Activated T-helper 2 cell treated with anti-CD3 and anti-CD28 coated beads, Interferon-gamma antibody, Interleukin-2, Interleukin-4, amounts not matched to agents 10 μg/mL and 5 μg/mL and 100 μg/mL, durations not matched to agents 14 hours and 24 hours and 36 hours (primary cell): ENCODE data around the gene PCDH8. TPM values are rescaled to one million over a fixed set of nuclear protein-coding genes. Genes with fewer than 3 reads are reported as not detected.

Experiments used
- DNase-seq: peaks from one replicate; pipeline ENCODE4 v3.0.0; 2021; ENCODE audit warnings: low spot score
- H3K27ac Mint-ChIP-seq: one replicate; pipeline ENCODE4 v1.8.0; 2021; ENCODE audit warnings: mixed read lengths
- H3K27me3 Mint-ChIP-seq: one replicate; pipeline ENCODE4 v1.8.0; 2021; ENCODE audit warnings: low read depth, mixed read lengths
- H3K36me3 Mint-ChIP-seq: one replicate; pipeline ENCODE4 v1.8.0; 2021; ENCODE audit warnings: low read depth, mixed read lengths
- H3K4me1 Mint-ChIP-seq: one replicate; pipeline ENCODE4 v1.8.0; 2021; ENCODE audit warnings: low read depth, mixed read lengths
- H3K4me3 Mint-ChIP-seq: one replicate; pipeline ENCODE4 v1.8.0; 2021; ENCODE audit warnings: low read depth, mild to moderate bottlenecking, moderate library complexity, mixed read lengths
- H3K9me3 Mint-ChIP-seq: one replicate; pipeline ENCODE4 v1.8.0; 2021; ENCODE audit warnings: mixed read lengths
- intact Hi-C: fragments of 100-400 bp; cut with micrococcal nuclease; formaldehyde crosslinking; loops from one replicate; pipeline ENCODE4 v1.15.1; 2023
- total RNA-seq: library from RNA; stranded (reverse); gene quantifications from 2 replicates; pipeline ENCODE4 v1.2.3, GENCODE V29; 2022

Gene PCDH8
- total RNA-seq, 1 donor from 2014 or later, result 0.14 TPM

DNA sequence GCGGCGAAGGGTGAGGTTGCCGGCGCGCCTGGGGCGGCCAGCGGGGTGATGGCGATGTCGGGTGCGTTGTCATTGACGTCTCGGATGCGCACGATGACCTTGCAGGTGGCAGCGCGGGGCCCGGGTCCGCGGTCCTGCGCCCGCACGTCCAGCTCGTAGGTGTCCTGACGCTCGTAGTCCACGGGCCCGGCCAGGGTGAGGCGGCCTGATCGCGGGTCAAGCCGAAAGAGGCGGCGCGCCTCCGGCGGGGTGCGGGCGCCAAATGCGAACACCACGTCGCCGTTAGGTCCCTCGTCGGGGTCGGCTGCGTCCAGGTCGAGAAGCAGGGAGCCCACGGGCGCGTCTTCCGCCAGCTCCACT lies 1.1 kb downstream of the PCDH8 start:
- H3K27ac Mint-ChIP-seq, result no peak overlapping the region
- no peaks in the 10 kb centered on the region for H3K36me3 Mint-ChIP-seq
- no peak overlapping the region for H3K4me3 Mint-ChIP-seq
- no peaks in the 10 kb centered on the region for H3K9me3 Mint-ChIP-seq
- no peak for DNase-seq
- intact Hi-C loops, result loop anchor here (5.0 to 10.0 kb wide), 2 partner anchors 183 to 355 kb away; no protein-coding TSS in a partner anchor
- H3K4me1 Mint-ChIP-seq, result peaks cover 13% of the 10 kb centered on the region
- peaks cover 61% of the 10 kb centered on the region for H3K27me3 Mint-ChIP-seq

DNA sequence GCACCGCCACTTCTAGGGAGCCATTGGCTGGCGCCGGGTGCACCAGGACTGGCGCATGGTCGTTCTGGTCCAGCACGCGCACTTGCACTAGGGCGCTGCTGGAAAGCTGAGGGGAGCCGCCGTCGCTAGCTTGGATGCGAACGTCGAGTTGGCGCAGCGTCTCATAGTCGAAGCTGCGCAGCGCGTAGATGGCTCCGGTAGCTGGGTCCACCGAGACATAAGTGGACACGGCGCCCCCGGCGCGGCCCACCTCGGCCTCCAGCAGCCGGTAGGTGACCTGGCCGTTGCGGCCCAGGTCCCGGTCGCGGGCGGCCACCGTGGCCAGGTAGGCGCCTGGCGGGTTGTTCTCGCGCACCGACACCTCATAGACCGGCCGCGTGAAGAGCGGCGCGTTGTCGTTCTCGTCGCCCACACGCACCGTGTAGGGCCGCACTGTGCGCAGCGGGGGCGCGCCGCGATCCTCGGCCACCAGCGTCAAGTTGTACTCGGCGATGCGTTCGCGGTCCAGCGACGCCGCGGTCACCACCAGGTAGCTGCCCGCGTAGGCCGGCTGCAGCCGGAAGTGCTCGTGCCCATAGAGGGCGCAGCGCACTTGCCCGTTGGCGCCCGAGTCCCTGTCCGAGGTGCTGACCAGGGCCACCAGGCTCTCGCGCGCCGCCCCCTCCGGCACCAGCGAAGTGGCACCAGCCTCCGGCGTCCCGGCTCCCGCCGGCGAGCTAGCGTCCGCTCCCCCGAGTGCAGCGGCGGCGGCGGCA lies 1.7 kb downstream of the PCDH8 start:
- peak; percentile 46 for DNase-seq
- intact Hi-C loops, result loop anchor here (5.0 to 10.0 kb wide), 2 partner anchors 182 to 356 kb away; no protein-coding TSS in a partner anchor
- Mint-ChIP-seq H3K27ac (no peak overlapping the region), H3K4me1 (peaks cover 12% of the 10 kb centered on the region), H3K9me3 (no peaks in the 10 kb centered on the region), H3K27me3 (peaks cover 58% of the 10 kb centered on the region), H3K4me3 (no peak overlapping the region), H3K36me3 (no peaks in the 10 kb centered on the region)

DNA sequence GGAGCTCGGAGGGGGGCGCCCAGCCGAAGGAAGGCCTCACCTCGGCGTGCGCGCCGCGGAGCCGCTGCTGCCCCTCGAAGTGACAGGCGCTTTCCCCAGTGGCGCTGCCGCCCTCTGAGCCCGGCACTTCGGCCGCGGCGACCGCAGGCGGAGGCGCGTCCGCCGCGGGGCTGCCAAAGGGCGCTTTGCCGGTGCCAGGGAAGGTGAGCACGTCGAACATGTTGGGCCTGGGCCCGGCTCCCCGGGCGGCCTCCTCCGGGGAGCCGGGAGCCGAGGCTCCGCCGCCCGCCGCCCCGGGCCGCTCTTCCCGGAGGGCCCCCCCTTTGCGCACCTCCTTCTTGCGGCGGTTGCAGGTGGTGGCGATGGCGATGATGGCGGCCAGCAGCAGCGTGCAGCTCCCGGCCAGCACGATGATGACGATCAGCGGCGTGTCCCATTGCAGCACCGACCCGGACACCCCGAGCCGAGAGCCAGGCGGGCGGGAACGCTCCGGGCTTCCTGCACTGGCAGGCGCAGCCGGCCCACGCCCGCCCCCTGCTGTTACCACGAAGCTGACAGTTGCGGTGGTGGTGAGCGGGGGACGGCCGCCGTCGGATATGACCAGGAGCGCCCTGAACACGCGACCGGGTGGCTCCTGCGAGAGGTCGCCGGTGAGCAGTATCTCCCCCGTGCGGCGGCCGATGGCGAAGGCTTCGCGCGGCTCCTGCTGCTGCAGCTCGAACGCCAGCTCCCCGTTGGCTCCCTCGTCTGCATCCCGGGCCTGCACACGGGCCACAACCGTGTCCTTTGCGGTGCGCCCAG lies 2.5 kb downstream of the PCDH8 start:
- H3K9me3 Mint-ChIP-seq, result no peaks in the 10 kb centered on the region
- H3K27me3 Mint-ChIP-seq, result peaks cover 59% of the 10 kb centered on the region
- peak; percentile 35 for DNase-seq
- H3K27ac Mint-ChIP-seq, result no peak overlapping the region
- H3K36me3 Mint-ChIP-seq, result no peaks in the 10 kb centered on the region
- peaks cover 10% of the 10 kb centered on the region for H3K4me1 Mint-ChIP-seq
- no peak overlapping the region for H3K4me3 Mint-ChIP-seq
- intact Hi-C loops, result loop anchor here (5.0 to 10.0 kb wide), 2 partner anchors 181 to 356 kb away; no protein-coding TSS in a partner anchor

- H3K27me3 Mint-ChIP-seq, result peaks cover 58% of the 10 kb centered on the region
- no peak overlapping the region for H3K4me3 Mint-ChIP-seq
- no peak for DNase-seq
- intact Hi-C loops, result loop anchor here (5.0 to 10.0 kb wide), 2 partner anchors 181 to 357 kb away; no protein-coding TSS in a partner anchor
- H3K9me3 Mint-ChIP-seq, result no peaks in the 10 kb centered on the region
- H3K36me3 Mint-ChIP-seq, result no peaks in the 10 kb centered on the region
- H3K27ac Mint-ChIP-seq, result no peak overlapping the region
- H3K4me1 Mint-ChIP-seq, result peaks cover 7% of the 10 kb centered on the region
These were observed 3.1 kb downstream of the PCDH8 start for GRCh38 chr13:52845334-52845761.

GRCh38 chr13:52844836-52845235 lies 3.6 kb downstream of the PCDH8 start:
- Mint-ChIP-seq H3K9me3 (no peaks in the 10 kb centered on the region), H3K4me1 (peaks cover 5% of the 10 kb centered on the region), H3K4me3 (no peak overlapping the region), H3K27ac (no peak overlapping the region), H3K27me3 (peaks cover 58% of the 10 kb centered on the region), H3K36me3 (no peaks in the 10 kb centered on the region)
- DNase-seq, result no peak
- intact Hi-C loops, result loop anchor here (5.0 to 10.0 kb wide), 2 partner anchors 180 to 357 kb away; no protein-coding TSS in a partner anchor

DNA sequence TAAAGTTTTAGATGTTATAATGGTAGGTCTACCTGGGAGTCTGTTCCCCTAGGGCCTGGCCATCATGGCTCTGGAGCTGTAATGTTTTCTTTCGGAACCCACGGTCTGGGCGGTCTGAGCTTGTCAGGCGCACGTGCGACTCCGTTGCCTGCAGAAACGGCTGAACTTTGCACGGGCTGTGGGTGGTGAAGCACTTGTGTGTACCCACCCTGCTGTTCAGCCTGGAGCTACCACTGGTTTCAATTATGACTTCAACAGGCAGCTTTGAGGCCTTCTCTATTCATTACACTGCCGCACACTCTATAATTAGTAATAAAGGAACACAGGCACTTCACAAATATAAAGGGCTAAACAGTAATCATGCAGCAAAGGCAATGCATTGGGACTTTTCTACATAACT lies 6.0 kb downstream of the PCDH8 start:
- Mint-ChIP-seq H3K9me3 (no peaks in the 10 kb centered on the region), H3K4me1 (peaks cover 7% of the 10 kb centered on the region), H3K4me3 (no peak overlapping the region), H3K27me3 (peaks cover 56% of the 10 kb centered on the region), H3K36me3 (no peaks in the 10 kb centered on the region), H3K27ac (no peak overlapping the region)
- intact Hi-C loops, result loop anchor here (10.0 kb wide), 1 partner anchor 178 kb away; no protein-coding TSS in a partner anchor
- DNase-seq, result no peak

DNA sequence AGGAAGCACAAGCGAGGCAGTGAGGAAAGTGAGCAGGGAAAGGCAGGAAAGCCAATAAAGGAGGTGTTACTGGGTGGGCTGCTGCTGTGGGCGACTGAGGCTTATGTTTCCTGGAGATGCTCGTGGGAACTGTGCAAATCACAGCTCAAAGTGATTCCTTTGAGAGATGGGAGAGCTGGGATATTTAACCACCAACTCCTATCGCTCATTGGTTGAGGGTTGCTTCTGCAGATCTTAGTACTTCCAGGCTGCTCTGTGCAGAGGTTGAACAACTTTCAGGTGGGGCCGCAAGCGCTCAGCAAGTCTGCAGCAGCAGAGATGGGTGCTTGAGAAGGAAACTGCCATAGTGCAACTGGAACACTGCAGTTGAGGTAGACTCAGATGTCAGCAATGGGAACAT lies 8.4 kb downstream of the PCDH8 start:
- DNase-seq, result no peak
- Mint-ChIP-seq H3K4me3 (no peak overlapping the region), H3K27me3 (peaks cover 54% of the 10 kb centered on the region), H3K4me1 (peaks cover 5% of the 10 kb centered on the region), H3K9me3 (no peaks in the 10 kb centered on the region), H3K36me3 (no peaks in the 10 kb centered on the region), H3K27ac (no peak overlapping the region)
- intact Hi-C loops, result loop anchor here (10.0 kb wide), 1 partner anchor 175 kb away; no protein-coding TSS in a partner anchor

DNA sequence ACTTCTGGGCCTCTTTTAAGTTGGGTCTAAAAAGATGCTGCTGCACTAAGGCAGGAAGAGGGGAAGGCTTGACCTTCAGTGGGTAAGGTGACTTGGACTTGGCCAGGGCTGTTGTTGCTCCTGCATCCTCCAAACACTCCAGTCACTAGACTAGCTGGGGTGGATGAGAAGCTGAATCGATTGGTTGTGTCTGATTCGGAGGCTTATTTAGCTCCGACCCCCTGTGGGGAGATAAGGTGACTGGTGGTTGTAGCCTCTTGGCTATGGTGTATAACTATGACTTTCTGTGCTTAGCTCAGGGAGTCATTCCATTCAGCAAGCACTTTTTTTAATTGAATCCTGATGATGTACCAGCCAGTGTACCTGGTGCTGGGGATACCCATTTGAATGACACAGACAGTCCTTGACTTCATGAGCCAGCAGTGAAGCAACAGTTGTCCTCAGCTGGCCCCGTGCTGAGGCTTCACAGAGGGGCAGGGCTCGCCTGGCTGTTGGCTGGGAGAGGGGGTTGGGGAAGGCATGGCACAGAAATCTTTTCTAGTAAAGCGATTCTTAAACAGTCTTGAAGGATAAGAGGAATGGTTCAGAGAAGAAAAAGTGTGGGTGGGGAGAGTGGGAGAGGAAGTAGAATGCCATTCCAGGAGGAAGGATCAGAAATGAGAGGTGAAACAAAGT lies 9.9 kb downstream of the PCDH8 start:
- H3K27me3 Mint-ChIP-seq, result peaks cover 49% of the 10 kb centered on the region
- no peak overlapping the region for H3K4me3 Mint-ChIP-seq
- no peaks in the 10 kb centered on the region for H3K9me3 Mint-ChIP-seq
- DNase-seq, result no peak
- H3K36me3 Mint-ChIP-seq, result no peaks in the 10 kb centered on the region
- intact Hi-C loops, result no loop called here
- peaks cover 2% of the 10 kb centered on the region for H3K4me1 Mint-ChIP-seq
- no peak overlapping the region for H3K27ac Mint-ChIP-seq

DNA sequence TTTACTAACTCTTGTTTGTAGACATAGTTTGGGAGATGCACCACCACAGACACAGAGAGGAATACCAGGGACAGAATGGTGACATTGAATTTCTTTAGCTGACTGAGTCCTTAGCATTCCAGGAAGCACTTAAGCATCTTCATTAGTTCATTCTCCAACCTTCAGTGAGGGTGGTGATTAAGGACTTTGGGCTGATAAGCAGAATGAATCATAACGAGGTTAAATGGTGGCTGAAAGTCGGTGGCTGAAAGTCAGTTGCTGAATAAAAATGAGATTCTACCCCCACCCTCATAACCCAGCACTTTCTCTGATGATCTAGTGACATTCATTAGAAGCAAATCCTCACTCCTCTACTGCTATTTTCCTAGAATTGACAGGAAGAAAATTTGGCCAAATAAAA lies 10.6 kb downstream of the PCDH8 start:
- intact Hi-C loops, result no loop called here
- Mint-ChIP-seq H3K27ac (no peak overlapping the region), H3K27me3 (peaks cover 47% of the 10 kb centered on the region), H3K4me1 (peaks cover 2% of the 10 kb centered on the region), H3K36me3 (no peaks in the 10 kb centered on the region), H3K4me3 (no peak overlapping the region), H3K9me3 (no peaks in the 10 kb centered on the region)
- DNase-seq, result no peak

DNA sequence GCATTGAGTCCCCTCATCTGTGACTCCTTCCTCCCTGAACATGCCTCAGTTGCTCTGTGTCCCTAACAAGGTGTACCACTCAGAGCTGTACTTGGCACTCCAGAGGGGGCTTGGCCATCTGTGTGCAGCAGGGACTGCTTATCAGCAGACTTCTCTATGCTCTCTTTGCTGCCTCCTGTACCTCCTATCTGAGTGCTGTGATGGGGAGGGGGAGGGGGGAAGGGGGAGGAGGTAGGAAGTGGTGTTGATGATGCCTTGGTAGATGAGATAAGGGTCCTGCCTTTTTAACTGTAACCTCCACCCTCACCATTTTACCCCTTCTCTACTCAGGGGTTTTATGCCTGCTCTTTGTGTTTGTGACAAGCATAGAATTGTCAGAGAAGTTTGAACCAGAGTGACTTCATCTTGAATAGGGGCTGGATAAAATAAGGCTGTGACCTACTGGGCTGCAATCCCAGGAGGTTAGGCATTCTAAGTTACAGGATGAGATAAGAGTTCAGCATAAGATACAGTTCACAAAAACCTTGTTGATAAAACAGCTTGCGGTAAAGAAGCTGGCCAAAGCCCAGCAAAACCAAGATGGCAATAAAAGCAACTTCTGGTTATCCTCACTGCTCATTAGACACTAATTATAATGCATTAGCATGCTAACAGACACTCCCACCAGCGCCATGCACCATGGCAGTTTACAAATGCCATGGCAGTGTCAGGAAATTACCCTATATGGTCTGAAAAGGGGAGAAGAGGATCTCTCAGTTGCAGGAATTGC lies 13.2 kb downstream of the PCDH8 start:
- H3K4me3 Mint-ChIP-seq, result no peak overlapping the region
- DNase-seq, result no peak
- H3K36me3 Mint-ChIP-seq, result no peaks in the 10 kb centered on the region
- H3K9me3 Mint-ChIP-seq, result no peaks in the 10 kb centered on the region
- intact Hi-C loops, result no loop called here
- H3K27ac Mint-ChIP-seq, result no peak overlapping the region
- peaks cover 48% of the 10 kb centered on the region for H3K27me3 Mint-ChIP-seq
- peaks cover 2% of the 10 kb centered on the region for H3K4me1 Mint-ChIP-seq

DNA sequence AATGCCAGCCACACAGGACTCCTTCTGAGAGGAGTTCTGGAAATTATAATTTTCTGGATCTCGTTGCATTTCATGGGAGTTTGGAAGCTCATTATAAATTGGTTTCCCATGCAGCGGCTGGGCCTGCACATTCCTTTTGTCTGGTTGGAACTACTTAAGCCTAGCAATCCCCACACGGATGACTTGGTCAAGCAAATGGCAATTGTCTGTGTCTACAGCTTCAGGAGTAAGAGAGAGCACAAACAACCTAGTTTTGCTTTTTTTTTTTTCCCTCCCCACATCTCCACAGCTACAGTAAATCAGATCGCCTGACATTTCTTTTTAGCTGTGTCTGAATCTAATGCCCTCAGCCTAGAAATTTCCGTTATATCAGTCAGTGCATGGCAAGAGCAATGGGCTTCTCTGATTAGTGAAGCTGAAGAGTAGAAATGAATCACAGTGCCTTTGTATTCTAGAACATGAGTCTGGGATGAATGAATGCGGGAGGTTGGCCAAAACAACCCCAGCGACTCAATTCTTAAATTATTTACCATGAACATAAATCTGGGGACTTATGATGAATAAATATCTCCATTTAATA lies 15.1 kb downstream of the PCDH8 start:
- no peaks in the 10 kb centered on the region for H3K9me3 Mint-ChIP-seq
- H3K36me3 Mint-ChIP-seq, result no peaks in the 10 kb centered on the region
- intact Hi-C loops, result no loop called here
- peaks cover 2% of the 10 kb centered on the region for H3K4me1 Mint-ChIP-seq
- H3K27ac Mint-ChIP-seq, result no peak overlapping the region
- H3K27me3 Mint-ChIP-seq, result peaks cover 37% of the 10 kb centered on the region
- H3K4me3 Mint-ChIP-seq, result no peak overlapping the region
- DNase-seq, result no peak

DNA sequence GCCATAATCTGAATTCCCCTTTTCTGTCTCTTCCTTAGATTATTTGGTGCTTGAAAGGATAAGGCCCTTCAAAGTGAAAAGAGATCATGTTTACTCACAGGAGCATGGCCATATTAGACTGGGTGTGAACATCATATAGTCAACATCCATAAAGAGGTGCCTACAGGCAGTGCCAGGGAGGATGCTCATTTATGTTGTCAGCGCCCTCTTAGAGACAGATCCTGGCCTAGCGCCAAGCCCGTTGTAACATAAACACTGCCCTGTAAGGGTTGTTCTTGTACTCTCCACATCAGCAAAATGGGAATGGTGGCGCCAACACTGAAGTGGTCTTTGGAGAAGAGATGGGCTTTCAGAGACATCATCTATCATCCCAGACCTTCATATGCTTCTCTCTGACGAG lies 16.1 kb downstream of the PCDH8 start:
- no peak overlapping the region for H3K4me3 Mint-ChIP-seq
- intact Hi-C loops, result no loop called here
- H3K36me3 Mint-ChIP-seq, result no peaks in the 10 kb centered on the region
- no peak overlapping the region for H3K27ac Mint-ChIP-seq
- no peak for DNase-seq
- no peaks in the 10 kb centered on the region for H3K9me3 Mint-ChIP-seq
- H3K27me3 Mint-ChIP-seq, result peaks cover 28% of the 10 kb centered on the region
- no peaks in the 10 kb centered on the region for H3K4me1 Mint-ChIP-seq
